ENCODE measurements around the gene GMPPA.

GMPPA gene

GRCh38 chr2:219486380-219486959, 12.2 kb upstream of the GMPPA start:
- DNase-seq = no peak

GRCh38 chr2:219488149-219488843, 10.4 kb upstream of the GMPPA start:
- no peak for DNase-seq

- DNase-seq = no peak
These were observed 9.9 kb upstream of the GMPPA start for GRCh38 chr2:219488844-219489194.

- no peak for DNase-seq
These were observed 9.4 kb upstream of the GMPPA start for GRCh38 chr2:219489315-219489714.

GRCh38 chr2:219490186-219490585, 8.5 kb upstream of the GMPPA start:
- no peak for DNase-seq

GRCh38 chr2:219490600-219491130, 8.0 kb upstream of the GMPPA start:
- DNase-seq = no peak

GRCh38 chr2:219491278-219491963, 7.3 kb upstream of the GMPPA start:
- DNase-seq = peak in 1 of 3 donors; percentile 60

- no peak for DNase-seq
These were observed 6.1 kb upstream of the GMPPA start for GRCh38 chr2:219492575-219492974.

GRCh38 chr2:219493086-219493485, 5.6 kb upstream of the GMPPA start:
- DNase-seq = no peak

GRCh38 chr2:219494952-219495530, 3.6 kb upstream of the GMPPA start:
- no peak for DNase-seq

GRCh38 chr2:219495531-219496122, 3.1 kb upstream of the GMPPA start:
- DNase-seq = peak; percentile 72 to 86 (median 76)

- no peak for DNase-seq
These were observed 2.4 kb upstream of the GMPPA start for GRCh38 chr2:219496247-219496824.

- DNase-seq = peak in 1 of 3 donors; percentile 12
These were observed 1.7 kb upstream of the GMPPA start for GRCh38 chr2:219496825-219497494.

GRCh38 chr2:219497495-219498279, 1.0 kb upstream of the GMPPA start:
- DNase-seq = peak; percentile 83 to 94 (median 91)

GRCh38 chr2:219499058-219499307, 292 bp downstream of the GMPPA start:
- DNase-seq = no peak

GRCh38 chr2:219499555-219499954, 864 bp downstream of the GMPPA start:
- no peak for DNase-seq

- no peak for DNase-seq
These were observed 1.4 kb downstream of the GMPPA start for GRCh38 chr2:219500135-219500534.

GRCh38 chr2:219501849-219502248, 3.2 kb downstream of the GMPPA start:
- no peak for DNase-seq

- no peak for DNase-seq
These were observed 3.9 kb downstream of the GMPPA start for GRCh38 chr2:219502618-219503017.

- DNase-seq = no peak
These were observed 6.9 kb downstream of the GMPPA start for GRCh38 chr2:219505585-219505984.

- no peak for DNase-seq
These were observed 7.6 kb downstream of the GMPPA start for GRCh38 chr2:219506153-219506801.
